GM12878 (cell line): ENCODE data around the gene MDN1.

Experiments used
- CTCF ChIP-seq, 3 experiments: IDR thresholded peaks in 2 of 3; conservative IDR thresholded peaks in 1 of 3; 2 replicates each; pipeline ENCODE4 v1.5.1; 2011; ENCODE audit warnings: low read depth in 3 of 3, low read length in 3 of 3, mild to moderate bottlenecking in 3 of 3, control low read depth in 2 of 3, moderate library complexity in 2 of 3, inconsistent platforms in 1 of 3, mixed read lengths in 1 of 3; ENCODE audit not compliant: control insufficient read depth in 2 of 3, insufficient read depth in 1 of 3; ENCODE audit errors: extremely low read depth in 1 of 3
- E4F1 ChIP-seq: fragments of 450-650 bp; IDR thresholded peaks from 2 replicates; pipeline ENCODE4 v1.6.1; 2018; ENCODE audit warnings: borderline replicate concordance, mild to moderate bottlenecking; ENCODE audit not compliant: partially characterized antibody
- ESRRA ChIP-seq: IDR thresholded peaks from 2 replicates; pipeline ENCODE4 v1.6.1; 2012; ENCODE audit warnings: mild to moderate bottlenecking, low read length, improper control_type of control experiment
- EZH2 ChIP-seq: IDR thresholded peaks from 2 replicates; pipeline ENCODE4 v1.6.1; 2012; ENCODE audit warnings: low read depth, mild to moderate bottlenecking, control low read depth, inconsistent platforms, low read length, borderline replicate concordance; ENCODE audit not compliant: control insufficient read depth
- FOS ChIP-seq: IDR thresholded peaks from 3 replicates; pipeline ENCODE4 v1.6.1; 2011; ENCODE audit warnings: borderline replicate concordance; ENCODE audit not compliant: insufficient read length; ENCODE audit errors: extremely low read depth
- KDM1A ChIP-seq: fragments of 200-600 bp; sonication (generic); IDR thresholded peaks from 2 replicates; pipeline ENCODE4 v1.6.1; 2016; ENCODE audit warnings: borderline replicate concordance
- POLR2A ChIP-seq: IDR thresholded peaks from 2 replicates; pipeline ENCODE4 v1.6.1; 2011; ENCODE audit warnings: low read depth, mild to moderate bottlenecking, low read length
- RFX5 ChIP-seq: IDR thresholded peaks from 2 replicates; pipeline ENCODE4 v1.6.1; 2011; ENCODE audit warnings: low read depth, low read length, improper control_type of control experiment
- SP1 ChIP-seq: IDR thresholded peaks from one replicate; pipeline ENCODE4 v1.6.1; 2011; ENCODE audit warnings: low read depth, low read length
- ZNF274 ChIP-seq: IDR thresholded peaks from one replicate; pipeline ENCODE4 v1.8.0; 2011; ENCODE audit not compliant: insufficient read length, insufficient read depth
- ZNF592 ChIP-seq: fragments of 450-650 bp; IDR thresholded peaks from 2 replicates; pipeline ENCODE4 v1.6.1; 2017; ENCODE audit warnings: mild to moderate bottlenecking, moderate library complexity

GRCh38 chr6:89599727-89600126 is 219.9 kb downstream of the MDN1 start:
- TF ChIP-seq E4F1: no peak
- no peak for TF ChIP-seq CTCF (IDR thresholded peaks at IDR 0.05 in 2 of 3, conservative IDR thresholded peaks at IDR 0.05 in 1 of 3; ENCODE audit: control insufficient read depth in 2 of 3, extremely low read depth in 1 of 3, insufficient read depth in 1 of 3, low read depth in 3 of 3, low read length in 3 of 3)
- no peak for TF ChIP-seq SP1
- no peak for TF ChIP-seq EZH2
- TF ChIP-seq KDM1A: no peak
- no peak for TF ChIP-seq ZNF592
- no peak for TF ChIP-seq POLR2A
- TF ChIP-seq RFX5: no peak
- no peak for TF ChIP-seq ZNF274
- no peak for TF ChIP-seq ESRRA
- TF ChIP-seq FOS: no peak
